Omental fat pad (tissue), 4 donors: Measurements from ENCODE around the gene SYMPK. TPM values are rescaled to one million over a fixed set of nuclear protein-coding genes. Genes with fewer than 3 reads are reported as not detected.

Source experiments
- ATAC-seq: fragments of 150-250 bp; one replicate; pipeline ENCODE4 v1.9.1; 2016; ENCODE audit warnings: mild to moderate bottlenecking, moderate library complexity; ENCODE audit not compliant: low FRiP score
- DNase-seq: peaks from one replicate; pipeline ENCODE4 v3.0.0-alpha.2; 2019; ENCODE audit warnings: low spot score
- total RNA-seq, 4 donors: library from RNA; depleted of rRNA; stranded (reverse); fragments of >200 nt; gene quantifications; one replicate each; pipeline ENCODE4 v1.1.0, GENCODE V29; 2016
- TF ChIP-seq, protein P1 (sequence below), 3 donors: fragments of 450-650 bp; IDR thresholded peaks; one replicate each; pipeline ENCODE4 v1.5.1; 2016 to 2017; ENCODE audit warnings: antibody characterized with exemption in 3 of 3, mild to moderate bottlenecking in 3 of 3, moderate library complexity in 2 of 3

SYMPK gene
- total RNA-seq, 4 donors from 2014 or later = 17.3 to 35.2 (median 27.1) TPM

DNA sequence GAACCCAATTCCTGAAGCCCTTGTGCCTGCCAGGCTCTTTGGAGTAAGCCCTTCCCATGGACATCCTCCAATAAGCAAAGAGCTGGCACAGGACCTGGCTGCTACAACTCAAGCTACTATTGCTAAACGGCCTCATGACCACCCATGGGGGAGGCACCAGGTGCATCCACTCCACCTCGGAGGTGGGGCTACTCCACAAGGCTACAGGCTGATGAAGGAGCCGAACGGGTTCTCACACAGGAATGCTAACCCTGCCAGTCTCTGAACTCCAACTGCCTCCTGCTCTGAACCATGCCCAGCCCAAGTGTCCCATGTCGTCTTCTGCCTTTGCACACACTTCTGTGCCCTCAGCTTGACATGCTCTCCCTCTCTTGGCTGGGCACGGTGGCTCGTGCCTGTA, 10.0 kb downstream of the SYMPK start:
- no peak for ATAC-seq
- DNase-seq = no peak
- TF ChIP-seq, protein P1, sequence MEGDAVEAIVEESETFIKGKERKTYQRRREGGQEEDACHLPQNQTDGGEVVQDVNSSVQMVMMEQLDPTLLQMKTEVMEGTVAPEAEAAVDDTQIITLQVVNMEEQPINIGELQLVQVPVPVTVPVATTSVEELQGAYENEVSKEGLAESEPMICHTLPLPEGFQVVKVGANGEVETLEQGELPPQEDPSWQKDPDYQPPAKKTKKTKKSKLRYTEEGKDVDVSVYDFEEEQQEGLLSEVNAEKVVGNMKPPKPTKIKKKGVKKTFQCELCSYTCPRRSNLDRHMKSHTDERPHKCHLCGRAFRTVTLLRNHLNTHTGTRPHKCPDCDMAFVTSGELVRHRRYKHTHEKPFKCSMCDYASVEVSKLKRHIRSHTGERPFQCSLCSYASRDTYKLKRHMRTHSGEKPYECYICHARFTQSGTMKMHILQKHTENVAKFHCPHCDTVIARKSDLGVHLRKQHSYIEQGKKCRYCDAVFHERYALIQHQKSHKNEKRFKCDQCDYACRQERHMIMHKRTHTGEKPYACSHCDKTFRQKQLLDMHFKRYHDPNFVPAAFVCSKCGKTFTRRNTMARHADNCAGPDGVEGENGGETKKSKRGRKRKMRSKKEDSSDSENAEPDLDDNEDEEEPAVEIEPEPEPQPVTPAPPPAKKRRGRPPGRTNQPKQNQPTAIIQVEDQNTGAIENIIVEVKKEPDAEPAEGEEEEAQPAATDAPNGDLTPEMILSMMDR (IDR thresholded peaks at IDR 0.05) = no peak

DNA sequence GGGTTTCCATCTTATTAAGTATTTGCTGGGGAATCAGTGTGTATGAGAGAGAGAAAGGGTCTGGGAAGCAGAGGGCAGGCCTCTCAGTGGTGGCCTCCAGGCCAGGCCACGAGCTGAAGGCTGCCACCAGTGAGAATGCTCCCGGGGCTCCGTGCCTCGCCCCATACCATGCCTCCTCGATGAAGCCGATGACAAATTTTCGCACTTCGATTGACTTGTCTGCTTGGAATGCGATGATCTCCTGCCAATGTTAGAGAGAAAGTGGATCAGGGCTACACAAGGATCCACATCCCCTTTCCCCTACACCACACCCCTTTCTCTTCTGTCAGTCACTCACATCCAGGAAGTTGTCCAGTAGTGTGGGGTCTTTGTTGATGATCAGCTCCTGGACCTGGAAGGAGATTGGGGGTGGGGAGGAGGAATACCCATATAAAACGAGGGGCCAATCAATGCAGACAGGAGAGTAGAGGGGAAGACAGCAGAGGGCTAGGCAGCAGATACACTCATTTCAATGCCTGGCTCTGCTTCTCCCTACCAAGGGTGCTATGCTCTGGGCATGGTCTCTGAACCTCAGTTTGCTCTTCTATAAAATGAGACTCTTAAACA, 10.7 kb downstream of the SYMPK start:
- TF ChIP-seq, protein P1 (IDR thresholded peaks at IDR 0.05) = no peak
- DNase-seq = no peak
- ATAC-seq = no peak

DNA sequence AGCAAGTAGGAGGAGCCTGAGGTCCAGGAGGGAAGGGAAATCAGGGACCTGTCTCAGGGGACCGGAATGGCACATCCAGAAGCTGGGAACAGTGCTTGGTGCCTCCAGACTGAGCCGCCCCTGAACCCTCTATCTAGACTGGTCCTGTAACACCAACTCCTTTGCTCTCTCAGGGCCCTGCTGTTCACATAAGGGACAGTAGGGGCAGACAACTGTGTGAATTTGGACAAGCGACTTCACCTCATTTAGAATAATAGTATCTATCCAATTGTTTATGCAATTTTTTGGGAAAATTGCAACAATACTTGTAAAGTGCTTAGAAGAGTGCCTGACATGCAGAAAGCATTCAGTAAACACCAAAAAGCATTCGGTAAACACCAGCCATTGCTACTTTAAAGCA, 14.0 kb downstream of the SYMPK start:
- ATAC-seq (no peak), DNase-seq (no peak)
- TF ChIP-seq, protein P1 (IDR thresholded peaks at IDR 0.05) = no peak

DNA sequence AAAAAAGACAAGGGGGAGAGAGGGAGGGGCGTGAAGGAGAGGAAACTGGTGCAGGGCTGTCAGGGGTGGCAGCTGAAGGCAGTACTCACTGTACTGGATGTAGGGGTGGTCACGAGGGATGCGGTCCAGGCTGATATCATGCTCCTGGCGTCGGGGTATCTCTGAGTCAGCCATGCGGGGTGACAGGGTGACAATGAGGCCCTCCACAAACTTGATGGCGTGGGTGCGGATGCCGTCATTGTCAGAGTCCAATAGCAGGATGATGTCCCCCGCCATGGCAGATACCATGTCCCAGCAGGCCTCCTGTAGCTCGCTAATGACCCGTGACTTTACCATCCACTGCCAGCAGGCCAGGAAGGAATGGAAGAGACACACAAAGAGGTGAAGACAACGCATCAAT, 15.3 kb downstream of the SYMPK start:
- TF ChIP-seq, protein P1 (IDR thresholded peaks at IDR 0.05) = no peak
- DNase-seq (no peak), ATAC-seq (no peak)

DNA sequence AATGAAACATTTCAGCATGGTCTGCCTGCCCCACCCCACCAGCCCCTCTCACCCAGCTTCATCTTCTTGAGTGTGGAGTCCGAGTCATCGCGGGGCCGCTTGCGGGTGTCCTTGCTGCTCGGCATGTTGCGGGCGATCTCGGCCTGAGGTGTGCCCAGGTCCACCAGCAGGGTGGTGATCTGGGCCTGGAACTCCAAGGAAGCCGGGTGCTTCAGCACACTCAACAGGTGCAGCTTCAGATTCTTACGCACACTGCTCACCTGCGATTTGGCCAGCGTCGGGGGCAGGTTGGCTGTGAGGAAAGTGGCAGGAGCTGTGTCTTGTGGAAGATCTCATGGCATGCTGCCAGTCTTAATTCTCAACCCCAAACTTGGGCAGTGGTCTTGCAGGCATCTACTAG, 20.7 kb downstream of the SYMPK start:
- no peak for DNase-seq
- TF ChIP-seq, protein P1 (IDR thresholded peaks at IDR 0.05) = no peak
- no peak for ATAC-seq

DNA sequence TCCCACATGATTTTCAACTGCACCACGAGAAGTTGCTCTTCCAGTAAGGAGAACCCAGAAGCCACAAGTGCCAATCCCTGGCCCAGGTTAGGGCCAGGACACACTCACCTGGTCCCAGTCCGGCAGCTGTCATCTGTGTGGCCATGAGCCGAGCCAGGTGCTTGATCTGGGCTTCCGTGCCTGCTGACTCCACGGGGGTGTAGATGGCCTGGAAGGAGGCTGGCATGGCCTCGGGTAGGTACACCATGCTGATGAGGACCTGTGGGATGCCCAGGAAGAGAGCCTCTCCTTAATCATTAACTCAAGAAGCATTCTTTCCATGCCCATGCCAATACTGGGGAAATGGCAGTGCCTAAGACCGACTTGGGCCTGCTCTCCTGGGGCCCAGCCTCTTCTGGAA, 28.0 kb downstream of the SYMPK start:
- TF ChIP-seq, protein P1 (IDR thresholded peaks at IDR 0.05) = no peak
- no peak for ATAC-seq
- DNase-seq = no peak

DNA sequence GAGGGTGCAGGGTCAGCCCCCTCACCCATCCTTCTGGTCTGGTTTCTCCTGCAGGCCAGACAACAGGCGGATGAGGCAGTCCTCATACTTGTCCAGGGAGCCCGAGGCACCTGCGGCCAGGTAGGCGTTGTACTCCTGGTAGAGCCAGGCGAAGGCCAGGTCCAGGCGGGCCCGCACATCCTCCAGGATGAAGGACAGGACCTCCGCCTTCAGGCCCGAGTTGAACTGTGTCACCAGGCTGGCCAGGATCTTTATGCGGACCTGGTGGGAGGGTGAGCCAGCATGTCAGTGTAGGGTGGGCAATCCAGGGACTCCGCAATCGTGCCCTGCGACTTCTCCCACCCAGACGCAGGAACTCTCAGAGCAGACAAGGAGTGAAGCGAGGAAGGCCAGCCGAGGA, 34.0 kb downstream of the SYMPK start:
- no peak for ATAC-seq
- TF ChIP-seq, protein P1 (IDR thresholded peaks at IDR 0.05) = no peak
- no peak for DNase-seq
